ENCODE data around the gene EEFSEC. TPM values are rescaled to one million over a fixed set of nuclear protein-coding genes. Genes with fewer than 3 reads are reported as not detected.

The EEFSEC gene
- total RNA-seq, 1 experiment from 2014 or later, result 9.5 TPM

GRCh38 chr3:128247666-128248409 lies 94.6 kb downstream of the EEFSEC start:
- no peak overlapping the region for H4K91ac ChIP-seq (ENCODE audit: insufficient read length, low read depth, low read length)
- no peaks in the 10 kb centered on the region for H3K4me1 ChIP-seq (ENCODE audit: insufficient read depth, low read length)
- Mint-ChIP-seq H3K27ac (no peak overlapping the region; a peak in 1 of 7 replicates), H3K9me3 (no peaks in the 10 kb centered on the region), H3K27me3 (ENCODE audit: low read depth) (no peaks in the 10 kb centered on the region), H3K36me3 (ENCODE audit: insufficient read depth in 1 of 3, low read depth in 3 of 3) (peaks cover 0 to 2% (median 0%) of the 10 kb centered on the region in 3 experiments; a peak in 1 of 7 replicates), H3K4me1 (peaks cover 7 to 8% of the 10 kb centered on the region in 2 experiments), H3K4me3 (no peak overlapping the region)
- H3K4me2 ChIP-seq (ENCODE audit: insufficient read depth, insufficient read length, low read length), result no peak overlapping the region
- no peak overlapping the region for H3K18ac ChIP-seq (ENCODE audit: insufficient read length, low read depth, low read length)
- no peak overlapping the region for H3K14ac ChIP-seq (ENCODE audit: insufficient read depth, low read length)
- H3K9ac ChIP-seq (ENCODE audit: extremely low read depth, insufficient read length, low read length), result no peak overlapping the region
- H3K79me1 ChIP-seq (ENCODE audit: insufficient read depth, low read depth, low read length, poor library complexity, severe bottlenecking), result no peaks in the 10 kb centered on the region
- no peak overlapping the region for H3K23ac ChIP-seq (ENCODE audit: insufficient read length, low read depth, low read length)
- no peak overlapping the region for H2BK20ac ChIP-seq (ENCODE audit: low read depth, low read length, poor library complexity, severe bottlenecking)
- no peak overlapping the region for H2BK5ac ChIP-seq (ENCODE audit: insufficient read length, low read length)
- H3K56ac ChIP-seq (ENCODE audit: insufficient read length, low read depth, low read length), result no peak overlapping the region
- no peaks in the 10 kb centered on the region for H3K23me2 ChIP-seq (ENCODE audit: insufficient read length, low read depth, low read length, poor library complexity, severe bottlenecking)
- DNase-seq, result no peak
- H2AK5ac ChIP-seq (ENCODE audit: insufficient read length, low read length), result no peak overlapping the region
- H3K27me3 ChIP-seq (ENCODE audit: insufficient read depth, low read length), result no peaks in the 10 kb centered on the region
- H2AFZ ChIP-seq (ENCODE audit: low read length), result no peak overlapping the region
- no peak overlapping the region for H2BK12ac ChIP-seq (ENCODE audit: insufficient read length, low read depth, low read length)
- no peak overlapping the region for H2BK15ac ChIP-seq (ENCODE audit: low read depth, low read length)
- no peak overlapping the region for H3K27ac ChIP-seq (ENCODE audit: insufficient read length, low read depth, low read length)
- H3T11ph ChIP-seq (ENCODE audit: low read length), result no peak overlapping the region
- H4K8ac ChIP-seq (replicated peaks; ENCODE audit: insufficient read length, low read depth, low read length), result no peak overlapping the region
- H4K5ac ChIP-seq (ENCODE audit: insufficient read length, low read depth, low read length), result no peak overlapping the region
- no peaks in the 10 kb centered on the region for H3K79me2 ChIP-seq (ENCODE audit: insufficient read depth, low read length)
- no peak overlapping the region for H3K4ac ChIP-seq (ENCODE audit: low read depth, low read length)
- H3K9me3 ChIP-seq (ENCODE audit: control insufficient read depth, low read depth, low read length), result no peaks in the 10 kb centered on the region
- H4K20me1 ChIP-seq (ENCODE audit: control insufficient read depth, insufficient read depth, insufficient read length), result no peaks in the 10 kb centered on the region
- no peak for TF ChIP-seq CTCF (conservative IDR thresholded peaks at IDR 0.05)
- no peak overlapping the region for H2BK120ac ChIP-seq (ENCODE audit: low read depth, low read length, poor library complexity, severe bottlenecking)
- WGBS (ENCODE audit: extremely low coverage, insufficient read length, low lambda C conversion rate), result no CpG with 5 or more reads among the region's 6 CpGs
